Ovary (tissue), 9 donors: ENCODE measurements around the gene CARM1. TPM values are rescaled to one million over a fixed set of nuclear protein-coding genes. Genes with fewer than 3 reads are reported as not detected.
A peak's percentile ranks its signal among the peaks of the same experiment; 100 is the strongest.

Experiments used
- DNase-seq, 5 donors: peaks; one replicate each; pipeline ENCODE4 v3.0.0-alpha.2; 2019 to 2020
- H3K27ac ChIP-seq, 2 donors: fragments of 200-600 bp; one replicate each; pipeline versions ENCODE4 v1.5.1 to v1.8.0; 2019 to 2022
- H3K27me3 ChIP-seq: fragments of 200-600 bp; one replicate; pipeline ENCODE4 v1.8.0; 2022
- H3K36me3 ChIP-seq: fragments of 200-600 bp; sonication (generic); one replicate; pipeline ENCODE4 v1.5.1; 2019
- H3K4me1 ChIP-seq: one replicate; pipeline ENCODE4 v1.8.1; 2013; ENCODE audit warnings: mild to moderate bottlenecking, moderate library complexity; ENCODE audit not compliant: insufficient read depth
- H3K4me3 ChIP-seq: fragments of 200-600 bp; sonication (generic); one replicate; pipeline ENCODE4 v1.5.1; 2017
- H3K9me3 ChIP-seq, 2 donors: fragments of 200-600 bp in 1 of 2; sonication (generic) in 1 of 2; one replicate each; pipeline versions ENCODE4 v1.5.1 to v1.8.1; 2013 to 2019; ENCODE audit warnings: mild to moderate bottlenecking in 1 of 2, moderate library complexity in 1 of 2
- CTCF ChIP-seq, 3 donors: fragments of 450-650 bp in 2 of 3; fragments of 200-600 bp in 1 of 3; IDR thresholded peaks; one replicate each; pipeline versions ENCODE4 v1.5.1 to v1.8.0; 2016 to 2022; ENCODE audit warnings: antibody characterized with exemption in 3 of 3, mild to moderate bottlenecking in 1 of 3
- EP300 ChIP-seq: sonication (generic); formaldehyde crosslinking; IDR thresholded peaks from one replicate; pipeline ENCODE4 v1.6.1; 2017; ENCODE audit warnings: antibody characterized with exemption
- POLR2A ChIP-seq: fragments of 450-650 bp; IDR thresholded peaks from one replicate; pipeline ENCODE4 v1.6.1; 2017; ENCODE audit warnings: antibody characterized with exemption, mild to moderate bottlenecking, moderate library complexity
- WGBS, 3 donors: extraction: QIAGEN DNeasy Blood & Tissue Kit in 1 of 3; methylation state at CpG; one replicate each; pipeline versions ENCODE4 v1.1.5 to v1.1.7; 2013 to 2017; 5-methylcytosine and 5-hydroxymethylcytosine counted together
- intact Hi-C, 4 donors: fragments of 100-400 bp; cut with DNase I; formaldehyde crosslinking; loops; one replicate each; pipeline versions ENCODE4 v1.11.0 to v1.15.1; 2022 to 2023
- polyA plus RNA-seq, 2 donors: library from polyadenylated mRNA; stranded (reverse); fragments of 200-250 nt in 1 of 2; fragments of 350-450 nt in 1 of 2; fragmentation: Illumina TruSeq in 1 of 2; extraction: RNeasy Lipid Tissue Mini Kit (QIAGEN cat#74804) in 1 of 2; gene quantifications; one replicate each; pipeline ENCODE4 v1.2.3, GENCODE V29; 2013 to 2014
- total RNA-seq, 7 donors: library from RNA; depleted of rRNA in 2 of 7; stranded (reverse); fragments of >200 nt in 2 of 7; fragmentation: NEBNext Ultra II Directional in 3 of 7; extraction: Animal tissue kit (Norgen Biotek cat#: 25700) in 3 of 7; gene quantifications; one replicate each; pipeline versions ENCODE4 v1.1.0 to v1.2.4, GENCODE V29; 2016 to 2023
- donor health status: DM: no; HTN: no; CAD: no; lungs with moderate emphysema.
- donor health status: DM: no; HTN: no; CAD: no.
- donor health status: Bipolar disorder and iron deficiency.
- donor health status: DM: yes; HTN: yes; CAD: no.
- donor health status: DM: no; HTN: no; CAD: no.
- donor health status: DM: yes; HTN: yes; CAD: no.

CARM1 gene
- total and polyA plus RNA-seq, 9 donors: 10.1 to 42.1 (median 38.1) TPM

DNA sequence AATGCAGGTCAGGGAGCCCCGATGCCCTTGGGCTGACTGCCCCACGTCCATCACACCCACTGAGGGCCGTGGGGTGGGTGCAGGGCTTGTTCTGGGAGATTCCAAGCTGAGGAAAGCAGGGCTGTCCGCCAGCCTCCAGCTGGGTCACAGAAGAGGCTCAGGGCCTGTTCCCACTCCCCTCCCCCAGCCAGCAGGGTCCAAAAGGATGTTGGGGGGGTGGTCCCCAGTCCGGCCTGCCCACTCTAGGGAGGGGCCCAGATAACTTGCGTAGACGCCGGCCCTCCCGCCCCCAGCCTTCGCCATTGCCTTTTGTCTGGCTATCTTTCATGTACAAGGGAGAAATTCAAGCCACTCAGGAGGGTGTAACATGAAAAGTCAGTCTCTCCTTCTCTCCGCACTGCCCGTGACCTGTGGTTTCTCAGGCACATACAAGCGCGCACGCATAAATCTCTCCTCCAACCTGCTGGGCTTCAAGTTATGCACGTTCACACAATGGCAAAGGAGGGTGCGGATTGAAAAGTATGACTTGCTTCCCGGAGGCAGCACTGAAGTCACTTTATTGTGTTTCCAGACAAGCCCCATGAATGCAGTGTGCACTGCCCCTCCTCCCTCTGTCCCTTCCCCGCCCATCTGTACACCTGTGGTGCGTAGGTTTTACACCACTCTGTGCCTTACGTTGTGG is 20.2 kb downstream of the CARM1 start:
- 31 to 36% (median 34%) methylated on average over 17 to 21 of the region's 21 CpGs for WGBS, 3 donors
- peak in 3 of 5 donors; percentile 50 to 66 (median 58) for DNase-seq
- H3K27me3 ChIP-seq: no peaks in the 10 kb centered on the region
- no peaks in the 10 kb centered on the region for H3K36me3 ChIP-seq
- H3K9me3 ChIP-seq: no peaks in the 10 kb centered on the region
- H3K4me1 ChIP-seq: peaks cover 20% of the 10 kb centered on the region
- TF ChIP-seq CTCF (IDR thresholded peaks at IDR 0.05): no peak
- TF ChIP-seq POLR2A: no peak
- no peak for TF ChIP-seq EP300
- no peak overlapping the region for H3K27ac ChIP-seq
- intact Hi-C loops: no loop called here
- no peak overlapping the region for H3K4me3 ChIP-seq

- intact Hi-C loops: no loop called here
- Histone ChIP-seq H3K27ac (no peak overlapping the region), H3K4me1 (peaks cover 21% of the 10 kb centered on the region)
Observed at GRCh38 chr19:10892256-10892655, 20.9 kb downstream of the CARM1 start.

DNA sequence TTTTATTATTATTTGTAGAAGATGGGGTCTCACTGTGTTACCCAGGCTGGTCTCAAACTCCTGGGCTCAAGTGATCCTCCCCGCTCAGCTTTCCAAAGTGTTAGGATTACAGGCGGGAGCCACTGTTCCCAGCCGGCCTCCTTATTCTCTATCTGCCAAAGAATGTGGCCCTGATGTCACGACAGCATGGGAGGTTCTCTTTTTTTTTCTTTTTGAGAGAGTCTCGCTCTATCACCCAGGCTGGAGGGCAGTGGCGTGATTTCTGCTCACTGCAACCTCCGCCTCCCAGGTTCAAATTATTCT is 23.5 kb downstream of the CARM1 start:
- Histone ChIP-seq H3K4me1 (peaks cover 24% of the 10 kb centered on the region), H3K27me3 (no peaks in the 10 kb centered on the region), H3K27ac (no peak overlapping the region), H3K36me3 (no peaks in the 10 kb centered on the region), H3K4me3 (no peak overlapping the region), H3K9me3 (no peaks in the 10 kb centered on the region)
- TF ChIP-seq POLR2A (no peak), CTCF (IDR thresholded peaks at IDR 0.05) (no peak), EP300 (no peak)
- WGBS, 3 donors: 86 to 90% (median 90%) methylated on average over 7 of the region's 7 CpGs
- DNase-seq: no peak
- intact Hi-C loops: no loop called here

More at GRCh38 chr19:10892256-10892655, 20.9 kb downstream of the CARM1 start:
- no peak for TF ChIP-seq CTCF (IDR thresholded peaks at IDR 0.05)
- no peak for TF ChIP-seq POLR2A
- TF ChIP-seq EP300: no peak
- Histone ChIP-seq H3K4me3 (no peak overlapping the region), H3K9me3 (no peaks in the 10 kb centered on the region), H3K27me3 (no peaks in the 10 kb centered on the region), H3K36me3 (no peaks in the 10 kb centered on the region)
- no peak for DNase-seq
- WGBS, 3 donors: 80 to 92% (median 90%) methylated on average over 13 of the region's 13 CpGs

GRCh38 chr19:10895363-10895762 is 24.0 kb downstream of the CARM1 start:
- Histone ChIP-seq H3K4me3 (no peak overlapping the region), H3K9me3 (no peaks in the 10 kb centered on the region), H3K4me1 (peaks cover 24% of the 10 kb centered on the region), H3K36me3 (no peaks in the 10 kb centered on the region), H3K27ac (no peak overlapping the region), H3K27me3 (no peaks in the 10 kb centered on the region)
- no peak for TF ChIP-seq POLR2A
- no peak for DNase-seq
- 86 to 90% (median 88%) methylated on average over 6 of the region's 6 CpGs for WGBS, 3 donors
- intact Hi-C loops: no loop called here

DNA sequence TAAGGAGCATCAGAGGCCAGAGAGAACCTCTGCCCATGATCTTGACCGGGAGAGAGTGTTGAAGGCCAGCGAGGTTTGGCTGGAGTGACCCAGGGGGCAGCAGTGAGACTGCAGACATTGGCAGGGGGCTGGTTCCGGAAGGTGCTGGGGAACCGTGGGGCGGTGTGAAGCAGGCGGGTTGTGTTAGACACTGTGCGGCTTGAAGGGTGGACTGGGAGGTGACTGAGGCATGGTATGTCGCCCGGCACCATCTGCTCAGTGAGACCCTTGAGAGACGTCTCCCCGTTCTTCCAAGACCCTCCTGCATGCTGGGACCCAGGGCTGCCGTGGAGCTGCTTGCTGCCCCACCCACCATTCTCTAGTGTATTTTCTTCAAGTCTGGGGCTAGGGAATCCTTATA is 24.6 kb downstream of the CARM1 start:
- intact Hi-C loops: no loop called here
- Histone ChIP-seq H3K9me3 (no peaks in the 10 kb centered on the region), H3K36me3 (no peaks in the 10 kb centered on the region), H3K4me3 (no peak overlapping the region), H3K27me3 (no peaks in the 10 kb centered on the region), H3K27ac (no peak overlapping the region), H3K4me1 (peaks cover 23% of the 10 kb centered on the region)
- no peak for DNase-seq
- 81 to 85% (median 84%) methylated on average over 12 of the region's 12 CpGs for WGBS, 3 donors
- no peak for TF ChIP-seq CTCF (IDR thresholded peaks at IDR 0.05)
- no peak for TF ChIP-seq POLR2A
- TF ChIP-seq EP300: no peak
